ENCODE results near the gene VASN.

Gene VASN

DNA sequence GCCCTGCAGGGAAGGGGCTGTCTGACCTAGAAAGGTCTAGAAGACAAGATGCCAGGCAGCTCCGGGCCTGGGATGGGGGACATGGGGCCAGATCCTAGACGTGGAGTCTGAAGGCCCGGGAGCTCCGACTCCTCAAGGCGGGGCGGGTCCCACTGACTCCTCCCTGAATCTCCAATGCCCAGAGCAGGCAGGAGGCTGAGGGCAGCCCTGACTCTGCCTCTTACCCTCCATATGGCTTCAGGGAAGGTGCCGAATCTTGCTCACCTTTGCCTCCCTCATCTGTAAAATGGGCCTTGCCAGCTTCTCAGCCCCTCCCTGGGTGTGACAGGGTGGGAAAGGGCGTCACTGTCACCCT, 14.8 kb downstream of the VASN start:
- H3K9me2 ChIP-seq (ENCODE audit: low read depth, low read length) = no peaks in the 10 kb centered on the region
- H3K27ac ChIP-seq (ENCODE audit: low read depth, low read length, poor library complexity, severe bottlenecking) = no peak overlapping the region
- no peaks in the 10 kb centered on the region for H3K9me3 ChIP-seq (ENCODE audit: low read length)
- H4K20me1 ChIP-seq (ENCODE audit: insufficient read depth, low read length) = no peaks in the 10 kb centered on the region
- no peak overlapping the region for H3K4me3 ChIP-seq (ENCODE audit: low read depth, low read length, poor library complexity, severe bottlenecking)
- H3K36me3 ChIP-seq (ENCODE audit: insufficient read depth, low read length) = peaks cover 52% of the 10 kb centered on the region
- H3K4me2 ChIP-seq (ENCODE audit: low read length) = no peak overlapping the region
- TF ChIP-seq, protein P1, sequence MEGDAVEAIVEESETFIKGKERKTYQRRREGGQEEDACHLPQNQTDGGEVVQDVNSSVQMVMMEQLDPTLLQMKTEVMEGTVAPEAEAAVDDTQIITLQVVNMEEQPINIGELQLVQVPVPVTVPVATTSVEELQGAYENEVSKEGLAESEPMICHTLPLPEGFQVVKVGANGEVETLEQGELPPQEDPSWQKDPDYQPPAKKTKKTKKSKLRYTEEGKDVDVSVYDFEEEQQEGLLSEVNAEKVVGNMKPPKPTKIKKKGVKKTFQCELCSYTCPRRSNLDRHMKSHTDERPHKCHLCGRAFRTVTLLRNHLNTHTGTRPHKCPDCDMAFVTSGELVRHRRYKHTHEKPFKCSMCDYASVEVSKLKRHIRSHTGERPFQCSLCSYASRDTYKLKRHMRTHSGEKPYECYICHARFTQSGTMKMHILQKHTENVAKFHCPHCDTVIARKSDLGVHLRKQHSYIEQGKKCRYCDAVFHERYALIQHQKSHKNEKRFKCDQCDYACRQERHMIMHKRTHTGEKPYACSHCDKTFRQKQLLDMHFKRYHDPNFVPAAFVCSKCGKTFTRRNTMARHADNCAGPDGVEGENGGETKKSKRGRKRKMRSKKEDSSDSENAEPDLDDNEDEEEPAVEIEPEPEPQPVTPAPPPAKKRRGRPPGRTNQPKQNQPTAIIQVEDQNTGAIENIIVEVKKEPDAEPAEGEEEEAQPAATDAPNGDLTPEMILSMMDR (IDR thresholded peaks at IDR 0.05; ENCODE audit: low read length) = no peak
- no peak for TF ChIP-seq EZH2 (IDR thresholded peaks at IDR 0.05; ENCODE audit: borderline replicate concordance, low read length)
- no peaks in the 10 kb centered on the region for H3K79me2 ChIP-seq (ENCODE audit: insufficient read depth, low read length)
- no peaks in the 10 kb centered on the region for H3F3A ChIP-seq (ENCODE audit: insufficient read depth, low read length)
- no peaks in the 10 kb centered on the region for H3K27me3 ChIP-seq (ENCODE audit: insufficient read depth, low read length)
- H3K4me1 ChIP-seq (ENCODE audit: insufficient read depth, low read length, severe bottlenecking) = peaks cover under 1% of the 10 kb centered on the region
- H3K9ac ChIP-seq (ENCODE audit: low read length) = no peak overlapping the region
- no peak overlapping the region for H2AFZ ChIP-seq (ENCODE audit: low read length)

DNA sequence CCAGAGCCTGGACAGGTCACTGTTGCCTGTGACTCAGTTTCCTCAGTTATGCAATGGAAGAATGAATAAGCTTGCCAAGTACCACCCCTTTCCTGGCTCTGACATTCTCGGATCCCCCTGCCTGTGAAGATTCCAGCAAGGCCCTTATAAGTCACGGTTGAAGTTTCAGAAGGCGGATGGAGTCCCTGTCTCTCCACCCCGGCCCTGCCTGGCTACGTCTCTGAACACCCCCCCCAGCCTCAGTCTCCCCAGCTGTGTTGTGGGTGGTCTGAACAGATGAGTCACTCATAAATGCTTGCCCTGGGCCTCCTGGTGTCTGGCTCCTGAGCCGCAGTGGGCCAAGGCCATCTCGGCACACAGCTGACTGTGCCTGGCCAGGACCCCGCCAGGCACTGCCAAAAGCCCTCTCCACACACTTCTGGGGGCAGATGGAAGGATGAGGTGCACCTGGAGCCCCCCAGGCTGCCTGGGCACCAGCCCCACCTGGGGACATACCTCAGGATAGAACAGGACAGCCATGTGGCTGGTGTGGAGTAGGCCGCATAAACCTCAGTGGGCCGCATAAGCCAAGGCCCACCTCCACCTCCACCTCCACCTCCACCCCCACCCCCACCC, 15.4 kb downstream of the VASN start:
- H3K4me3 ChIP-seq (ENCODE audit: low read depth, low read length, poor library complexity, severe bottlenecking) = no peak overlapping the region
- TF ChIP-seq EZH2 (IDR thresholded peaks at IDR 0.05; ENCODE audit: borderline replicate concordance, low read length) = no peak
- TF ChIP-seq, protein P1 (IDR thresholded peaks at IDR 0.05; ENCODE audit: low read length) = no peak
- no peak overlapping the region for H3K27ac ChIP-seq (ENCODE audit: low read depth, low read length, poor library complexity, severe bottlenecking)
- no peak overlapping the region for H3K9ac ChIP-seq (ENCODE audit: low read length)
- no peaks in the 10 kb centered on the region for H3K9me3 ChIP-seq (ENCODE audit: low read length)
- H2AFZ ChIP-seq (ENCODE audit: low read length) = no peak overlapping the region
- H3K9me2 ChIP-seq (ENCODE audit: low read depth, low read length) = no peaks in the 10 kb centered on the region
- H4K20me1 ChIP-seq (ENCODE audit: insufficient read depth, low read length) = no peaks in the 10 kb centered on the region
- H3F3A ChIP-seq (ENCODE audit: insufficient read depth, low read length) = no peaks in the 10 kb centered on the region
- H3K79me2 ChIP-seq (ENCODE audit: insufficient read depth, low read length) = no peaks in the 10 kb centered on the region
- peaks cover 7% of the 10 kb centered on the region for H3K4me1 ChIP-seq (ENCODE audit: insufficient read depth, low read length, severe bottlenecking)
- H3K36me3 ChIP-seq (ENCODE audit: insufficient read depth, low read length) = peaks cover 52% of the 10 kb centered on the region
- no peaks in the 10 kb centered on the region for H3K27me3 ChIP-seq (ENCODE audit: insufficient read depth, low read length)
- H3K4me2 ChIP-seq (ENCODE audit: low read length) = no peak overlapping the region

DNA sequence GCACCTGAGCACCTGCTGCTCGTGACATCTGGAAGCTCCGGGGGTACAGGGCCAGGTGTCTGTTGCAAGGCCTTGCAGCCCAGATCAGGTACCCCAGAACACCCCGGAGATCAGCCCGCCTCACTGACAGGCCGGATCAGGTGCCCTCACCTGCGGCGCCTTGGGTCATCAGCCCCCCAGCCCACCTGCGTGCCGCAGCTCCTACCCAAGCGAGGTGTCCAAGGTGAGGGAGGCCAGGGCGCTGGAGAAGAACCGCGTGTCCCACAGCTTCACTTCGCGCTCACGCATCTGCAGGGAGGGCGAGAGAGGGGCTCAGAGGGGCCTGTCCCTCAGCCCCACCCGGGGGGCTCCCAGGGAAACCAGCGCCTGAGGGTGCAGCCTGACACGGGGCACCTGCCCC, 16.1 kb downstream of the VASN start:
- Histone ChIP-seq H3K4me2 (ENCODE audit: low read length) (no peak overlapping the region), H3K79me2 (ENCODE audit: insufficient read depth, low read length) (no peaks in the 10 kb centered on the region), H2AFZ (ENCODE audit: low read length) (no peak overlapping the region), H3F3A (ENCODE audit: insufficient read depth, low read length) (no peaks in the 10 kb centered on the region), H3K36me3 (ENCODE audit: insufficient read depth, low read length) (peaks cover 55% of the 10 kb centered on the region), H3K4me3 (ENCODE audit: low read depth, low read length, poor library complexity, severe bottlenecking) (no peak overlapping the region), H3K9me2 (ENCODE audit: low read depth, low read length) (no peaks in the 10 kb centered on the region), H3K9me3 (ENCODE audit: low read length) (no peaks in the 10 kb centered on the region), H3K4me1 (ENCODE audit: insufficient read depth, low read length, severe bottlenecking) (peaks cover 13% of the 10 kb centered on the region), H3K9ac (ENCODE audit: low read length) (no peak overlapping the region), H3K27me3 (ENCODE audit: insufficient read depth, low read length) (no peaks in the 10 kb centered on the region), H4K20me1 (ENCODE audit: insufficient read depth, low read length) (no peaks in the 10 kb centered on the region), H3K27ac (ENCODE audit: low read depth, low read length, poor library complexity, severe bottlenecking) (no peak overlapping the region)
- TF ChIP-seq, protein P1 (IDR thresholded peaks at IDR 0.05; ENCODE audit: low read length) = no peak
- no peak for TF ChIP-seq EZH2 (IDR thresholded peaks at IDR 0.05; ENCODE audit: borderline replicate concordance, low read length)
